ENCODE measurements around the gene IL1RN.

GRCh38 chr2:113183264-113183663 lies 55.9 kb downstream of the IL1RN start:
- no peak for TF ChIP-seq CTCF (IDR thresholded peaks at IDR 0.05 in 4 of 5, conservative IDR thresholded peaks at IDR 0.05 in 1 of 5)
- no peak for TF ChIP-seq POLR2A (IDR thresholded peaks at IDR 0.05)
